ENCODE results near the gene TOM1. TPM values are rescaled to one million over a fixed set of nuclear protein-coding genes. Genes with fewer than 3 reads are reported as not detected.

The TOM1 gene
- total and polyA plus RNA-seq, 10 of the 15 experiments (the other 5 are each of a cell fraction or from before 2014, with no cell fraction given): 2.2 to 64.6 (median 40.3) TPM

DNA sequence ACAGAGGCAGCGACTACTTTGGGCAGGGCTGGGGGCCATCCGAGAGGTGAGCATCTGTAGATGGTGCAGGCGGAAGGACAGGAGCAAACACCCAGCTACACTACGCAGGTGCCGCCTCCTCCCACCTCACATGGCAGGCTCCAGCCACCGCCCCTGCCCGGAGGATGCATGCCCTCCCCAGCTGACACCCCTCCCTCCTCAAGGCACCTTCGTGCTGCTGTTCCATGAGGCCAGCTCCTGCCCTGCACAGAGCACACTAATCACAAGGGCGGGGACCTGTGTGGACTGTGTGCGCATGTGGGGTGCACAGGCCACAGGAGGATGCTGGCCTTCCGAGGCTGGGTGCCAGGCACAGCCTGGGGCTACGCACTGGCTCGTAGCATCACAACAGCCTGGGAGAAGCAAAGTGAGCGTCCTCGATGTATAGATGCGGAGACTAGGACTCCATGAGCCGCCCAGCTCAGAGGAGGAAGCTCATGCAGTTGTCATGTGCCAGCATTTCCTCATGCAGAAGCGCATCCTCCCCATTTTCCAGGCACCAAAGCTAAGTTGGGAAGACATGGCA, 48.4 kb downstream of the TOM1 start:
- TF ChIP-seq SIX5 (IDR thresholded peaks at IDR 0.05; ENCODE audit: low read depth, low read length, severe bottlenecking): no peak
- TF ChIP-seq STAT3 (IDR thresholded peaks at IDR 0.05; ENCODE audit: low read depth, low read length): no peak
- TF ChIP-seq NBN (IDR thresholded peaks at IDR 0.05): no peak
- TF ChIP-seq SMC3 (IDR thresholded peaks at IDR 0.05; ENCODE audit: borderline replicate concordance, low read length): no peak
- no peak for TF ChIP-seq TCF3 (IDR thresholded peaks at IDR 0.05; ENCODE audit: borderline replicate concordance, insufficient read depth, low read depth, low read length)
- TF ChIP-seq, protein P1, sequence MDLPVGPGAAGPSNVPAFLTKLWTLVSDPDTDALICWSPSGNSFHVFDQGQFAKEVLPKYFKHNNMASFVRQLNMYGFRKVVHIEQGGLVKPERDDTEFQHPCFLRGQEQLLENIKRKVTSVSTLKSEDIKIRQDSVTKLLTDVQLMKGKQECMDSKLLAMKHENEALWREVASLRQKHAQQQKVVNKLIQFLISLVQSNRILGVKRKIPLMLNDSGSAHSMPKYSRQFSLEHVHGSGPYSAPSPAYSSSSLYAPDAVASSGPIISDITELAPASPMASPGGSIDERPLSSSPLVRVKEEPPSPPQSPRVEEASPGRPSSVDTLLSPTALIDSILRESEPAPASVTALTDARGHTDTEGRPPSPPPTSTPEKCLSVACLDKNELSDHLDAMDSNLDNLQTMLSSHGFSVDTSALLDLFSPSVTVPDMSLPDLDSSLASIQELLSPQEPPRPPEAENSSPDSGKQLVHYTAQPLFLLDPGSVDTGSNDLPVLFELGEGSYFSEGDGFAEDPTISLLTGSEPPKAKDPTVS (IDR thresholded peaks at IDR 0.05; ENCODE audit: low read depth, low read length): no peak
- no peak for TF ChIP-seq ZNF24 (IDR thresholded peaks at IDR 0.05)
- no peak for TF ChIP-seq ZZZ3 (IDR thresholded peaks at IDR 0.05; ENCODE audit: control insufficient read depth, insufficient read length, low read depth)
- TF ChIP-seq ZNF274 (IDR thresholded peaks at IDR 0.05; ENCODE audit: insufficient read depth, insufficient read length): no peak
- TF ChIP-seq, protein P2, sequence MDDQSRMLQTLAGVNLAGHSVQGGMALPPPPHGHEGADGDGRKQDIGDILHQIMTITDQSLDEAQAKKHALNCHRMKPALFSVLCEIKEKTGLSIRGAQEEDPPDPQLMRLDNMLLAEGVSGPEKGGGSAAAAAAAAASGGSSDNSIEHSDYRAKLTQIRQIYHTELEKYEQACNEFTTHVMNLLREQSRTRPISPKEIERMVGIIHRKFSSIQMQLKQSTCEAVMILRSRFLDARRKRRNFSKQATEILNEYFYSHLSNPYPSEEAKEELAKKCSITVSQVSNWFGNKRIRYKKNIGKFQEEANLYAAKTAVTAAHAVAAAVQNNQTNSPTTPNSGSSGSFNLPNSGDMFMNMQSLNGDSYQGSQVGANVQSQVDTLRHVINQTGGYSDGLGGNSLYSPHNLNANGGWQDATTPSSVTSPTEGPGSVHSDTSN (IDR thresholded peaks at IDR 0.05; ENCODE audit: insufficient replicate concordance, low read depth, low read length): no peak
- TF ChIP-seq RBBP5 (conservative IDR thresholded peaks at IDR 0.05): no peak
- no peak for TF ChIP-seq PAX5 (IDR thresholded peaks at IDR 0.05; ENCODE audit: borderline replicate concordance, low read depth, low read length)
- TF ChIP-seq LARP7 (IDR thresholded peaks at IDR 0.05): no peak
- TF ChIP-seq HDGF (IDR thresholded peaks at IDR 0.05): no peak
- no peak for TF ChIP-seq HCFC1 (IDR thresholded peaks at IDR 0.05; ENCODE audit: low read length)
- TF ChIP-seq CREM (IDR thresholded peaks at IDR 0.05; ENCODE audit: low read depth): no peak
- TF ChIP-seq NFXL1 (IDR thresholded peaks at IDR 0.05; ENCODE audit: borderline replicate concordance): no peak
- TF ChIP-seq ETV6 (conservative IDR thresholded peaks at IDR 0.05 in 1 of 2, IDR thresholded peaks at IDR 0.05 in 1 of 2; ENCODE audit: borderline replicate concordance in 1 of 2, low read depth in 1 of 2): no peak
- no peak for TF ChIP-seq ZNF384 (IDR thresholded peaks at IDR 0.05; ENCODE audit: borderline replicate concordance, low read depth, low read length)
- no TSS peak for BruUV-seq (replicated peaks)
- ChIA-PET SMC1A (ENCODE audit: uncharacterized antibody, unreplicated experiment) (no interaction called here), RAD21 (ENCODE audit: unreplicated experiment) (no interaction called here), POLR2A (no interaction called here), CTCF (interaction anchor here (1.4 kb wide), 1 partner anchor 279 kb away, joined by 5 read pairs; no protein-coding TSS in a partner anchor)
- no peak for DNase-seq (ENCODE audit: low read depth, low spot score)
- in situ Hi-C loops (cut with MboI): no loop called here
- 79% methylated on average over 18 of the region's 18 CpGs for WGBS (ENCODE audit: insufficient coverage, insufficient replicate concordance, low lambda C conversion rate, missing lambda C conversion rate)
- Histone ChIP-seq H3K4me1 (ENCODE audit: control insufficient read depth, insufficient read depth, low read length) (peaks cover 32% of the 10 kb centered on the region), H3K27ac (ENCODE audit: control insufficient read depth, insufficient read depth) (no peak overlapping the region), H3K4me3 (no peak overlapping the region), H3K9me3 (replicated peaks; ENCODE audit: control insufficient read depth, insufficient read depth, low read length) (peaks cover 2% of the 10 kb centered on the region; the same call in 1 of the 3 replicates), H3K79me2 (ENCODE audit: control insufficient read depth, insufficient read depth, low read length) (no peaks in the 10 kb centered on the region), H3K9ac (ENCODE audit: control insufficient read depth, insufficient read depth, low read length) (no peak overlapping the region), H3K36me3 (ENCODE audit: control insufficient read depth in 2 of 2, insufficient read depth in 2 of 2, low read length in 1 of 2) (peaks cover 0 to 4% of the 10 kb centered on the region in 2 experiments; a peak in 2 of 4 replicates), H3K4me2 (ENCODE audit: control insufficient read depth, insufficient read depth) (no peak overlapping the region), H3K27me3 (replicated peaks in 1 of 2; ENCODE audit: control insufficient read depth in 2 of 2, insufficient read depth in 2 of 2, low read length in 1 of 2) (no peaks in the 10 kb centered on the region), H2AFZ (ENCODE audit: control insufficient read depth, low read depth, low read length) (no peak overlapping the region), H4K20me1 (ENCODE audit: control insufficient read depth, insufficient read depth) (no peaks in the 10 kb centered on the region)
- intact Hi-C loops (cut with micrococcal nuclease; ENCODE audit: unreplicated experiment): no loop called here
- ATAC-seq: no peak
- FAIRE-seq: no peak

Data from GM12878 (cell line).